Measurements from ENCODE around the gene NEMP2. TPM values are rescaled to one million over a fixed set of nuclear protein-coding genes. Genes with fewer than 3 reads are reported as not detected.

NEMP2 gene
- total and polyA plus RNA-seq, 3 experiments from 2014 or later = 10.5 to 17.5 (median 16.9) TPM

GRCh38 chr2:190551928-190552327, 17.4 kb upstream of the NEMP2 start:
- H3K36me3 ChIP-seq (ENCODE audit: insufficient read depth, low read length) = no peaks in the 10 kb centered on the region
- no peaks in the 10 kb centered on the region for H3K27me3 ChIP-seq (ENCODE audit: insufficient read depth, low read length, poor library complexity, severe bottlenecking)
- H3K9me3 Mint-ChIP-seq = peaks cover 0 to 2% (median 0%) of the 10 kb centered on the region in 5 donors
- CTCF ChIA-PET = no interaction called here
- no peak overlapping the region for H3K27ac ChIP-seq (ENCODE audit: low read depth, low read length)
- POLR2A ChIA-PET = no interaction called here
- H3K4me1 ChIP-seq (ENCODE audit: insufficient read depth, low read length) = peaks cover 5% of the 10 kb centered on the region
- peak in 2 of 5 donors; percentile 47 to 50 for DNase-seq
- peaks cover 7 to 11% (median 8%) of the 10 kb centered on the region in 3 donors for H3K4me1 Mint-ChIP-seq
- no peak overlapping the region for H3K4me3 ChIP-seq (ENCODE audit: low read length)
- no peaks in the 10 kb centered on the region for H3K27me3 Mint-ChIP-seq
- peak overlapping the region in 5 of 7 donors; percentile 2 to 38 (median 29) for H3K4me3 Mint-ChIP-seq
- peak overlapping the region in 7 of 8 donors; percentile 3 to 97 (median 72) for H3K27ac Mint-ChIP-seq
- H3K9me3 ChIP-seq (ENCODE audit: low read length) = no peaks in the 10 kb centered on the region
- peaks cover 0 to 11% (median 4%) of the 10 kb centered on the region in 3 donors for H3K36me3 Mint-ChIP-seq

- Histone ChIP-seq H3K4me1 (ENCODE audit: insufficient read depth, low read length) (peaks cover 5% of the 10 kb centered on the region), H3K36me3 (ENCODE audit: insufficient read depth, low read length) (no peaks in the 10 kb centered on the region), H3K27me3 (ENCODE audit: insufficient read depth, low read length, poor library complexity, severe bottlenecking) (no peaks in the 10 kb centered on the region), H3K27ac (ENCODE audit: low read depth, low read length) (no peak overlapping the region), H3K9me3 (ENCODE audit: low read length) (no peaks in the 10 kb centered on the region), H3K4me3 (ENCODE audit: low read length) (no peak overlapping the region)
- H3K27ac Mint-ChIP-seq = no peak overlapping the region
- POLR2A ChIA-PET = no interaction called here
- no peak overlapping the region for H3K4me3 Mint-ChIP-seq
- peaks cover 9 to 11% (median 10%) of the 10 kb centered on the region in 3 donors for H3K4me1 Mint-ChIP-seq
- H3K9me3 Mint-ChIP-seq = no peaks in the 10 kb centered on the region
- H3K36me3 Mint-ChIP-seq = peaks cover 0 to 2% (median under 1%) of the 10 kb centered on the region in 3 donors
- no peaks in the 10 kb centered on the region for H3K27me3 Mint-ChIP-seq
- no peak for DNase-seq
- CTCF ChIA-PET = interaction anchor here (1.9 kb wide), 1 partner anchor 167 kb away, joined by 5 read pairs; no protein-coding TSS in a partner anchor
Observed at GRCh38 chr2:190550137-190550536, 15.6 kb upstream of the NEMP2 start.

GRCh38 chr2:190547886-190548285, 13.4 kb upstream of the NEMP2 start:
- Mint-ChIP-seq H3K27ac (peak overlapping the region in 1 of 8 donors; percentile 36), H3K36me3 (peaks cover 1 to 5% (median 3%) of the 10 kb centered on the region in 3 donors), H3K4me3 (no peak overlapping the region), H3K9me3 (peaks cover 0 to 7% (median 3%) of the 10 kb centered on the region in 5 donors), H3K27me3 (no peaks in the 10 kb centered on the region), H3K4me1 (peaks cover 9 to 11% (median 10%) of the 10 kb centered on the region in 3 donors)
- H3K9me3 ChIP-seq (ENCODE audit: low read length) = no peaks in the 10 kb centered on the region
- H3K36me3 ChIP-seq (ENCODE audit: insufficient read depth, low read length) = no peaks in the 10 kb centered on the region
- no peak overlapping the region for H3K4me3 ChIP-seq (ENCODE audit: low read length)
- no peak for DNase-seq
- no peaks in the 10 kb centered on the region for H3K27me3 ChIP-seq (ENCODE audit: insufficient read depth, low read length, poor library complexity, severe bottlenecking)
- POLR2A ChIA-PET = no interaction called here
- CTCF ChIA-PET = interaction anchor here (1.0 kb wide), 1 partner anchor 165 kb away, joined by 3 read pairs; no protein-coding TSS in a partner anchor
- H3K27ac ChIP-seq (ENCODE audit: low read depth, low read length) = no peak overlapping the region
- H3K4me1 ChIP-seq (ENCODE audit: insufficient read depth, low read length) = peaks cover 5% of the 10 kb centered on the region

DNA sequence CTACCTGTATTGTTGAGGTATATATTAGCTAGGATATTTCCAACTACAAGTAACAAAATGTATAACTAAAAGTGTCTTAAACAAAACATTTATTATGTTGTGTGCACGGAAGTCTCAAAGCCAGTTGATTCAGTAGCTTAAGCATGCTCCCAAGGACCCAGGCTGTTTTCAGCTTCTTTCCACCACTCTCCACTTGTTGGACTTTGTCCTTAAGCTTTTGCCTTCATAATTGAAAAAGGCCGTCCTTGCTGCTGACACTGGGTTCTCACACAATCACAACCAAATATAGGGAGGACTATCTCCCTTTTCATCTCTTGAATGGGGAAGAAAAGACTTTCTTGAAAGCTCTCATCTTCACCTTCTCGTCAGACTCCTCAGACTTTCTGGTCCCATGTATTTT, 12.2 kb upstream of the NEMP2 start:
- DNase-seq = no peak
- ChIA-PET CTCF (interaction anchor here (0.7 kb wide), 1 partner anchor 26 kb away, joined by 3 read pairs; no protein-coding TSS in a partner anchor), POLR2A (no interaction called here)
- H3K36me3 Mint-ChIP-seq = peaks cover 9 to 14% (median 9%) of the 10 kb centered on the region in 3 donors
- Histone ChIP-seq H3K27me3 (ENCODE audit: insufficient read depth, low read length, poor library complexity, severe bottlenecking) (no peaks in the 10 kb centered on the region), H3K4me1 (ENCODE audit: insufficient read depth, low read length) (peaks cover 2% of the 10 kb centered on the region), H3K4me3 (ENCODE audit: low read length) (no peak overlapping the region), H3K9me3 (ENCODE audit: low read length) (no peaks in the 10 kb centered on the region), H3K36me3 (ENCODE audit: insufficient read depth, low read length) (no peaks in the 10 kb centered on the region), H3K27ac (ENCODE audit: low read depth, low read length) (no peak overlapping the region)
- peaks cover 0 to under 1% of the 10 kb centered on the region in 2 donors for H3K27me3 Mint-ChIP-seq
- peak overlapping the region in 2 of 8 donors; percentile 21 to 51 for H3K27ac Mint-ChIP-seq
- peaks cover 3 to 4% (median 4%) of the 10 kb centered on the region in 3 donors for H3K4me1 Mint-ChIP-seq
- no peak overlapping the region for H3K4me3 Mint-ChIP-seq
- peaks cover 8 to 19% (median 13%) of the 10 kb centered on the region in 5 donors for H3K9me3 Mint-ChIP-seq

- no peaks in the 10 kb centered on the region for H3K27me3 ChIP-seq (ENCODE audit: insufficient read depth, low read length, poor library complexity, severe bottlenecking)
- ChIA-PET POLR2A (no interaction called here), CTCF (no interaction called here)
- Mint-ChIP-seq H3K36me3 (peaks cover 12 to 24% (median 15%) of the 10 kb centered on the region in 3 donors), H3K4me1 (peaks cover 0 to 2% (median 2%) of the 10 kb centered on the region in 3 donors), H3K9me3 (peaks cover 16 to 28% (median 22%) of the 10 kb centered on the region in 5 donors), H3K27ac (no peak overlapping the region), H3K27me3 (peaks cover 0 to 1% of the 10 kb centered on the region in 2 donors), H3K4me3 (no peak overlapping the region)
- no peaks in the 10 kb centered on the region for H3K36me3 ChIP-seq (ENCODE audit: insufficient read depth, low read length)
- no peaks in the 10 kb centered on the region for H3K4me1 ChIP-seq (ENCODE audit: insufficient read depth, low read length)
- peaks cover 5% of the 10 kb centered on the region for H3K9me3 ChIP-seq (ENCODE audit: low read length)
- no peak overlapping the region for H3K4me3 ChIP-seq (ENCODE audit: low read length)
- no peak overlapping the region for H3K27ac ChIP-seq (ENCODE audit: low read depth, low read length)
- no peak for DNase-seq
Observed at GRCh38 chr2:190545555-190546385, 11.2 kb upstream of the NEMP2 start.

- POLR2A ChIA-PET = interaction anchor here (0.6 kb wide), 1 partner anchor 754 kb away, joined by 3 read pairs; no protein-coding TSS in a partner anchor
- Mint-ChIP-seq H3K27ac (no peak overlapping the region), H3K36me3 (peaks cover 14 to 31% (median 18%) of the 10 kb centered on the region in 3 donors), H3K4me3 (no peak overlapping the region), H3K9me3 (peaks cover 19 to 35% (median 29%) of the 10 kb centered on the region in 5 donors), H3K4me1 (peaks cover 0 to 2% (median 2%) of the 10 kb centered on the region in 3 donors), H3K27me3 (peaks cover 0 to 1% of the 10 kb centered on the region in 2 donors)
- H3K9me3 ChIP-seq (ENCODE audit: low read length) = peaks cover 12% of the 10 kb centered on the region
- no peak overlapping the region for H3K27ac ChIP-seq (ENCODE audit: low read depth, low read length)
- CTCF ChIA-PET = interaction anchor here (0.6 kb wide), 1 partner anchor 222 kb away, joined by 3 read pairs; no protein-coding TSS in a partner anchor
- no peaks in the 10 kb centered on the region for H3K27me3 ChIP-seq (ENCODE audit: insufficient read depth, low read length, poor library complexity, severe bottlenecking)
- DNase-seq = no peak
- no peaks in the 10 kb centered on the region for H3K36me3 ChIP-seq (ENCODE audit: insufficient read depth, low read length)
- H3K4me3 ChIP-seq (ENCODE audit: low read length) = no peak overlapping the region
- H3K4me1 ChIP-seq (ENCODE audit: insufficient read depth, low read length) = no peaks in the 10 kb centered on the region
Observed at GRCh38 chr2:190545093-190545492, 10.6 kb upstream of the NEMP2 start.

GRCh38 chr2:190540048-190540447, 5.5 kb upstream of the NEMP2 start:
- ChIA-PET CTCF (no interaction called here), POLR2A (no interaction called here)
- H3K9me3 ChIP-seq (ENCODE audit: low read length) = peaks cover 24% of the 10 kb centered on the region
- Mint-ChIP-seq H3K36me3 (peaks cover 17 to 62% (median 25%) of the 10 kb centered on the region in 3 donors), H3K4me3 (no peak overlapping the region), H3K4me1 (peaks cover 14 to 24% (median 20%) of the 10 kb centered on the region in 3 donors), H3K27me3 (peaks cover 0 to 1% of the 10 kb centered on the region in 2 donors), H3K9me3 (peaks cover 42 to 54% (median 44%) of the 10 kb centered on the region in 5 donors), H3K27ac (no peak overlapping the region)
- H3K4me3 ChIP-seq (ENCODE audit: low read length) = no peak overlapping the region
- no peaks in the 10 kb centered on the region for H3K27me3 ChIP-seq (ENCODE audit: insufficient read depth, low read length, poor library complexity, severe bottlenecking)
- no peak overlapping the region for H3K27ac ChIP-seq (ENCODE audit: low read depth, low read length)
- H3K36me3 ChIP-seq (ENCODE audit: insufficient read depth, low read length) = no peaks in the 10 kb centered on the region
- H3K4me1 ChIP-seq (ENCODE audit: insufficient read depth, low read length) = peaks cover 8% of the 10 kb centered on the region
- DNase-seq = no peak

DNA sequence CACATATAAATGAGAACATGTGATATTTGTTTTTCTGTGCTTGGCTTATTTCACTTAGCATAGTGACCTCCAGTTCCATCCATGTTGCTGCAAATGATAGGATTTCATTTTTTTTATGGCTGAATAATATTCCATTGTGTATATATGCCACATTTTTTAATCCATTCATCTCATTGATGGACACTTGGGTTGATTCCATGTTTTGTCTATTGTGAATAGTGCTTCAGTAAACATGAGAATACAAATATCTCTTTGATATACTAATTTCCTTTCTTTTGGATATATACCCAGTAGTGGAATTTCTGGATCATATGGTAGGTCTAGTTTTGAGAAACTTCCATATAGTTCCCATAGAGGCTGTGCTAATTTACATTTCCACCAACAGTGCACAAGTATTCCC, 3.7 kb upstream of the NEMP2 start:
- Mint-ChIP-seq H3K36me3 (peaks cover 16 to 62% (median 34%) of the 10 kb centered on the region in 3 donors), H3K4me3 (peak overlapping the region in 1 of 7 donors; percentile 61), H3K27me3 (peaks cover 0 to 1% of the 10 kb centered on the region in 2 donors), H3K4me1 (peaks cover 24 to 34% (median 33%) of the 10 kb centered on the region in 3 donors), H3K27ac (peak overlapping the region in 4 of 8 donors; percentile 64 to 100 (median 85)), H3K9me3 (peaks cover 42 to 50% (median 44%) of the 10 kb centered on the region in 5 donors)
- Histone ChIP-seq H3K27ac (ENCODE audit: low read depth, low read length) (no peak overlapping the region), H3K36me3 (ENCODE audit: insufficient read depth, low read length) (no peaks in the 10 kb centered on the region), H3K4me3 (ENCODE audit: low read length) (no peak overlapping the region), H3K9me3 (ENCODE audit: low read length) (peaks cover 24% of the 10 kb centered on the region), H3K27me3 (ENCODE audit: insufficient read depth, low read length, poor library complexity, severe bottlenecking) (no peaks in the 10 kb centered on the region), H3K4me1 (ENCODE audit: insufficient read depth, low read length) (peaks cover 18% of the 10 kb centered on the region)
- DNase-seq = no peak
- POLR2A ChIA-PET = interaction anchor here (0.6 kb wide), 1 partner anchor 519 kb away, joined by 7 read pairs; no protein-coding TSS in a partner anchor
- CTCF ChIA-PET = no interaction called here
